ENCODE results near the gene ADA. TPM values are rescaled to one million over a fixed set of nuclear protein-coding genes. Genes with fewer than 3 reads are reported as not detected.

ADA gene
- total RNA-seq, 1 donor from 2014 or later, result 72.3 TPM

GRCh38 chr20:44609006-44609515 is 42.4 kb downstream of the ADA start:
- peaks cover 53% of the 10 kb centered on the region for H3K36me3 Mint-ChIP-seq (ENCODE audit: low read depth)
- intact Hi-C loops (cut with micrococcal nuclease), result no loop called here
- POLR2A ChIA-PET, result interaction anchor here (0.6 to 4.1 kb wide), 9 partner anchors 11 to 63 kb away, joined by 3 to 51 read pairs (median 5); partner anchors contain the start of gene ADA

GRCh38 chr20:44606725-44607441 is 44.6 kb downstream of the ADA start:
- POLR2A ChIA-PET, result interaction anchor here (0.7 kb wide), 1 partner anchor 30 kb away, joined by 5 read pairs; no protein-coding TSS in a partner anchor
- Mint-ChIP-seq H3K4me3 (no peak overlapping the region), H3K9me3 (peaks cover 2% of the 10 kb centered on the region), H3K4me1 (peaks cover 55% of the 10 kb centered on the region), H3K36me3 (ENCODE audit: low read depth) (peaks cover 36% of the 10 kb centered on the region), H3K27me3 (no peaks in the 10 kb centered on the region), H3K27ac (no peak overlapping the region)
- no peak for ATAC-seq (ENCODE audit: low read depth)
- CTCF ChIA-PET, result interaction anchor here (5.7 kb wide), 1 partner anchor 30 kb away, joined by 147 read pairs; no protein-coding TSS in a partner anchor
- TF ChIP-seq, protein P1, sequence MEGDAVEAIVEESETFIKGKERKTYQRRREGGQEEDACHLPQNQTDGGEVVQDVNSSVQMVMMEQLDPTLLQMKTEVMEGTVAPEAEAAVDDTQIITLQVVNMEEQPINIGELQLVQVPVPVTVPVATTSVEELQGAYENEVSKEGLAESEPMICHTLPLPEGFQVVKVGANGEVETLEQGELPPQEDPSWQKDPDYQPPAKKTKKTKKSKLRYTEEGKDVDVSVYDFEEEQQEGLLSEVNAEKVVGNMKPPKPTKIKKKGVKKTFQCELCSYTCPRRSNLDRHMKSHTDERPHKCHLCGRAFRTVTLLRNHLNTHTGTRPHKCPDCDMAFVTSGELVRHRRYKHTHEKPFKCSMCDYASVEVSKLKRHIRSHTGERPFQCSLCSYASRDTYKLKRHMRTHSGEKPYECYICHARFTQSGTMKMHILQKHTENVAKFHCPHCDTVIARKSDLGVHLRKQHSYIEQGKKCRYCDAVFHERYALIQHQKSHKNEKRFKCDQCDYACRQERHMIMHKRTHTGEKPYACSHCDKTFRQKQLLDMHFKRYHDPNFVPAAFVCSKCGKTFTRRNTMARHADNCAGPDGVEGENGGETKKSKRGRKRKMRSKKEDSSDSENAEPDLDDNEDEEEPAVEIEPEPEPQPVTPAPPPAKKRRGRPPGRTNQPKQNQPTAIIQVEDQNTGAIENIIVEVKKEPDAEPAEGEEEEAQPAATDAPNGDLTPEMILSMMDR (IDR thresholded peaks at IDR 0.05), result no peak
- intact Hi-C loops (cut with micrococcal nuclease), result no loop called here
- no peak for DNase-seq

More at GRCh38 chr20:44609006-44609515, 42.4 kb downstream of the ADA start:
- TF ChIP-seq, protein P1 (IDR thresholded peaks at IDR 0.05), result no peak
- H3K4me1 Mint-ChIP-seq, result peaks cover 57% of the 10 kb centered on the region
- H3K9me3 Mint-ChIP-seq, result peaks cover 2% of the 10 kb centered on the region
- no peaks in the 10 kb centered on the region for H3K27me3 Mint-ChIP-seq
- H3K27ac Mint-ChIP-seq, result peak overlapping the region; percentile 93
- no peak overlapping the region for H3K4me3 Mint-ChIP-seq
- DNase-seq (no peak), ATAC-seq (ENCODE audit: low read depth) (no peak)
- CTCF ChIA-PET, result interaction anchor here (1.0 to 5.7 kb wide), 10 partner anchors 11 to 394 kb away, joined by 3 to 147 read pairs (median 8); partner anchors contain the start of genes PKIG and TTPAL

- intact Hi-C loops (cut with micrococcal nuclease), result no loop called here
- DNase-seq, result no peak
- Mint-ChIP-seq H3K27ac (no peak overlapping the region), H3K4me3 (no peak overlapping the region), H3K36me3 (ENCODE audit: low read depth) (peaks cover 53% of the 10 kb centered on the region), H3K4me1 (peaks cover 56% of the 10 kb centered on the region), H3K9me3 (peaks cover 2% of the 10 kb centered on the region), H3K27me3 (no peaks in the 10 kb centered on the region)
- POLR2A ChIA-PET, result interaction anchor here (0.6 to 9.4 kb wide), 6 partner anchors 10 to 82 kb away, joined by 3 to 154 read pairs (median 5); partner anchors contain the start of genes PKIG and SERINC3
- ATAC-seq (ENCODE audit: low read depth), result no peak
- TF ChIP-seq, protein P1 (IDR thresholded peaks at IDR 0.05), result no peak
- CTCF ChIA-PET, result interaction anchor here (0.6 to 5.6 kb wide), 8 partner anchors 9 to 130 kb away, joined by 3 to 32 read pairs (median 6); no protein-coding TSS in a partner anchor
These were observed 48.2 kb downstream of the ADA start for GRCh38 chr20:44603327-44603726.

DNA sequence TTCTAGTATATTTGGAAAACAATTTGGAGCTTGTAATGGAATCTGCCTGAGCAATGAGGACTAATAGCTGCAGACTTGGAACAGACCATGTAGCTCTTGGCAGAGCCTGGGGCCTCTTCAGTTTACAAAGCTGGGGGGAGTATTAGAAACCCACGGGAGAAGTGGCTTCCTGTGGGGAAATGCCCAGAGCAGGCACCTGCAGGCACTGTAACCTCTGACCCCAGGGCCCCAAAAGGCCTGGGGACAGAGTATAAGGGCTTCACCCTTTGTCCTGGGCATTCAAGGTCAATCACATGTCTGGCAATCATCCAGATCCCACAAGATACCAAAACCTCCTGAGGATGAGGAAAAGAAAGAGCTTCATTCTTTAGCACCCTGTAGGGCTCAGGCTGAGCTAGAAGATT is 49.7 kb downstream of the ADA start:
- intact Hi-C loops (cut with micrococcal nuclease), result no loop called here
- Mint-ChIP-seq H3K27me3 (no peaks in the 10 kb centered on the region), H3K27ac (no peak overlapping the region), H3K9me3 (no peaks in the 10 kb centered on the region), H3K4me1 (peaks cover 63% of the 10 kb centered on the region), H3K36me3 (ENCODE audit: low read depth) (peaks cover 58% of the 10 kb centered on the region), H3K4me3 (peak overlapping the region; percentile 56)
- peak; percentile 30 for ATAC-seq (ENCODE audit: low read depth)
- CTCF ChIA-PET, result interaction anchor here (0.8 to 5.6 kb wide), 7 partner anchors 8 to 101 kb away, joined by 3 to 32 read pairs (median 4); no protein-coding TSS in a partner anchor
- DNase-seq, result no peak
- POLR2A ChIA-PET, result interaction anchor here (0.6 to 9.4 kb wide), 8 partner anchors 8 to 57 kb away, joined by 3 to 154 read pairs (median 6); partner anchors contain the start of gene PKIG
- TF ChIP-seq, protein P1 (IDR thresholded peaks at IDR 0.05), result no peak
